Spleen (tissue), 11 donors: ENCODE results near the gene SIDT2. TPM values are rescaled to one million over a fixed set of nuclear protein-coding genes. Genes with fewer than 3 reads are reported as not detected.

Experiments
- DNase-seq: peaks from one replicate; pipeline ENCODE4 v3.0.0-alpha.2; 2020
- H3K27ac ChIP-seq, 8 donors: fragments of 200-600 bp; sonication (generic) in 7 of 8; 1 replicate in 4 of 8; 2 replicates in 4 of 8; pipeline versions ENCODE4 v1.5.0 to v1.8.0; 2016 to 2021; ENCODE audit warnings: inconsistent platforms in 4 of 8, mild to moderate bottlenecking in 4 of 8, moderate library complexity in 1 of 8
- H3K27me3 ChIP-seq, 7 donors: fragments of 200-600 bp; sonication (generic) in 6 of 7; replicated peaks in 1 of 7; 1 replicate in 4 of 7; 2 replicates in 3 of 7; pipeline versions ENCODE4 v1.5.0 to v1.8.0; 2016 to 2021; ENCODE audit warnings: inconsistent platforms in 3 of 7, mild to moderate bottlenecking in 1 of 7
- H3K36me3 ChIP-seq, 6 donors: fragments of 200-600 bp; sonication (generic) in 5 of 6; 1 replicate in 4 of 6; 2 replicates in 2 of 6; pipeline versions ENCODE4 v1.5.0 to v1.8.0; 2016 to 2021; ENCODE audit warnings: inconsistent platforms in 2 of 6
- H3K4me1 ChIP-seq, 6 donors: fragments of 200-600 bp; sonication (generic) in 5 of 6; 1 replicate in 3 of 6; 2 replicates in 3 of 6; pipeline versions ENCODE4 v1.5.0 to v1.8.0; 2016 to 2021; ENCODE audit warnings: inconsistent platforms in 3 of 6
- H3K4me3 ChIP-seq, 8 donors: fragments of 200-600 bp; sonication (generic) in 7 of 8; 1 replicate in 4 of 8; 2 replicates in 4 of 8; pipeline versions ENCODE4 v1.5.0 to v1.8.0; 2016 to 2021; ENCODE audit warnings: inconsistent platforms in 4 of 8, mild to moderate bottlenecking in 4 of 8, moderate library complexity in 2 of 8
- H3K9me3 ChIP-seq, 8 donors: fragments of 200-600 bp; sonication (generic) in 7 of 8; 1 replicate in 4 of 8; 2 replicates in 4 of 8; pipeline versions ENCODE4 v1.5.0 to v1.8.0; 2016 to 2021; ENCODE audit warnings: inconsistent platforms in 4 of 8
- POLR2A ChIP-seq, 3 donors: fragments of 450-650 bp; IDR thresholded peaks; one replicate each; pipeline ENCODE4 v1.5.1; 2017; ENCODE audit warnings: antibody characterized with exemption in 3 of 3, mild to moderate bottlenecking in 1 of 3
- POLR2AphosphoS5 ChIP-seq, 3 donors: sonication (generic); formaldehyde crosslinking; IDR thresholded peaks; one replicate each; pipeline ENCODE4 v1.5.1; 2017; ENCODE audit warnings: antibody characterized with exemption in 3 of 3
- WGBS, 5 donors: extraction: QIAGEN DNeasy Blood & Tissue Kit in 3 of 5; methylation state at CpG; one replicate each; pipeline versions ENCODE4 v1.1.5 to v1.1.7; 2013 to 2018; 5-methylcytosine and 5-hydroxymethylcytosine counted together
- intact Hi-C: fragments of 100-400 bp; cut with DNase I; formaldehyde crosslinking; loops from one replicate; pipeline ENCODE4 v1.15.0; 2023; ENCODE audit warnings: low total_unique reads
- polyA plus RNA-seq, 3 donors: library from polyadenylated mRNA; stranded (reverse); fragments of 200-250 nt; gene quantifications; one replicate each; pipeline ENCODE4 v1.2.1, GENCODE V29; 2013
- total RNA-seq, 7 donors: library from RNA; depleted of rRNA in 3 of 7; stranded (reverse); fragments of >200 nt in 3 of 7; fragmentation: NEBNext Ultra II Directional in 4 of 7; extraction: Animal tissue kit (Norgen Biotek cat#: 25700) in 4 of 7; gene quantifications; one replicate each; pipeline versions ENCODE4 v1.1.0 to v1.2.1, GENCODE V29; 2016 to 2021
- TF ChIP-seq, protein P1 (sequence below), 11 experiments: fragments of 200-600 bp in 7 of 11; fragments of 450-650 bp in 4 of 11; sonication (generic) in 4 of 11; IDR thresholded peaks in 8 of 11; conservative IDR thresholded peaks in 3 of 11; 1 replicate in 7 of 11; 2 replicates in 4 of 11; pipeline versions ENCODE4 v1.4.0 to v1.8.0; 2016 to 2021; ENCODE audit warnings: antibody characterized with exemption in 11 of 11, inconsistent platforms in 4 of 11, mild to moderate bottlenecking in 1 of 11
- donor health status: healthy with polysubstance abuse.
- donor health status: DM: no; HTN: no; CAD: no; lungs with moderate emphysema.
- donor health status: DM: no; HTN: no; CAD: no.
- donor health status: Bipolar disorder and iron deficiency.
- donor health status: healthy.
- donor health status: DM: no; HTN: no; CAD: no.
- donor health status: DM: yes; HTN: yes; CAD: no.

Gene SIDT2
- total and polyA plus RNA-seq, 10 donors: 21.3 to 83.8 (median 51.8) TPM

DNA sequence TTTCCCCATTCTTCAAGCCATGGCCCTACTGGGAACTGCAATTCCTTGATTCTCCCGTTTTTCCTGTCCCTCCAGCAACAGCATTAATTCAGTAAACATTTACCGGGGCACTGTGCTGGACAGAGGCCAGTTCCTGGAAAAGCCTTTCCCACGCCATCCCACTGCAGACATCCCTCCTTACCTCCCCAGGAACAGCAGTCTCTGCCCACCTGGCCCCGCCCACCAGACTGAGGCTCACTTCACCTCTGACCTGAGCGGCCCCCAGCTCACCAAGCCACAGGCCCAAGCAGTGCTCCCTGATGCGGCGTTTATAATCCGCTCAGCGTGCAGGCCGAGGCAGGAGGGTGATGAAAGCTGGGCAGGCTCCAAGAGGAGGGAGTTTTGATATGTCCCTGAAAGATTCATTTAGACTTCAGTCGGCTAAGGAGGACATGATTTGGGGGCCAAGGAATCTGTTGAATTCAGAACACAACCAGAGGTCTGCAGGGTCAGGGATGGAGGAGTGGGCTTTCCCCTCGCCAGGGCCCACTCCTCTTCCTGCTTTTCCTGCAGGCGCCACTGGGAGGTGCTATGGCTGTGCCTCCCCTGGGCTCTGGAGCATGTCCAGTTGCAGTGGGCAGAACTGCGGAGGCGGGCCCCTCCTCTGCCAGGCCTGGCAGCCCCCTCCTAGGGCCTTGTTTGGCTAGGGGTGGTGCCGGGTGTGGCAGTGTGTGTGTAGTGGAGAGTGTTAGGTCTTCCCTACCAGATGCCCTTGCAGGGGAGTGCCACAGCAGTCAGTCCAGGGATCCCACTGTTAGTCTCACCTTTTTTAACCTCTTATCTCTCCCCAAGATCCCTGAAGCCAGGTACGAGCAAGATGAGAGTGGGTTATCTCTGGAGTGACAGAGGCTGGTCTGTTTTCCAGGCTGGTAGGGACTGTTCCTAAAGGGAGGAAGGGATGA is 19.2 kb downstream of the SIDT2 start:
- TF ChIP-seq POLR2AphosphoS5 (IDR thresholded peaks at IDR 0.05) (peak in 2 of 3 donors; percentile 54 to 72), POLR2A (IDR thresholded peaks at IDR 0.05) (no peak)
- TF ChIP-seq, protein P1, sequence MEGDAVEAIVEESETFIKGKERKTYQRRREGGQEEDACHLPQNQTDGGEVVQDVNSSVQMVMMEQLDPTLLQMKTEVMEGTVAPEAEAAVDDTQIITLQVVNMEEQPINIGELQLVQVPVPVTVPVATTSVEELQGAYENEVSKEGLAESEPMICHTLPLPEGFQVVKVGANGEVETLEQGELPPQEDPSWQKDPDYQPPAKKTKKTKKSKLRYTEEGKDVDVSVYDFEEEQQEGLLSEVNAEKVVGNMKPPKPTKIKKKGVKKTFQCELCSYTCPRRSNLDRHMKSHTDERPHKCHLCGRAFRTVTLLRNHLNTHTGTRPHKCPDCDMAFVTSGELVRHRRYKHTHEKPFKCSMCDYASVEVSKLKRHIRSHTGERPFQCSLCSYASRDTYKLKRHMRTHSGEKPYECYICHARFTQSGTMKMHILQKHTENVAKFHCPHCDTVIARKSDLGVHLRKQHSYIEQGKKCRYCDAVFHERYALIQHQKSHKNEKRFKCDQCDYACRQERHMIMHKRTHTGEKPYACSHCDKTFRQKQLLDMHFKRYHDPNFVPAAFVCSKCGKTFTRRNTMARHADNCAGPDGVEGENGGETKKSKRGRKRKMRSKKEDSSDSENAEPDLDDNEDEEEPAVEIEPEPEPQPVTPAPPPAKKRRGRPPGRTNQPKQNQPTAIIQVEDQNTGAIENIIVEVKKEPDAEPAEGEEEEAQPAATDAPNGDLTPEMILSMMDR (IDR thresholded peaks at IDR 0.05 in 8 of 11, conservative IDR thresholded peaks at IDR 0.05 in 3 of 11): peak in 7 of 11 experiments; percentile 26 to 64 (median 36)

DNA sequence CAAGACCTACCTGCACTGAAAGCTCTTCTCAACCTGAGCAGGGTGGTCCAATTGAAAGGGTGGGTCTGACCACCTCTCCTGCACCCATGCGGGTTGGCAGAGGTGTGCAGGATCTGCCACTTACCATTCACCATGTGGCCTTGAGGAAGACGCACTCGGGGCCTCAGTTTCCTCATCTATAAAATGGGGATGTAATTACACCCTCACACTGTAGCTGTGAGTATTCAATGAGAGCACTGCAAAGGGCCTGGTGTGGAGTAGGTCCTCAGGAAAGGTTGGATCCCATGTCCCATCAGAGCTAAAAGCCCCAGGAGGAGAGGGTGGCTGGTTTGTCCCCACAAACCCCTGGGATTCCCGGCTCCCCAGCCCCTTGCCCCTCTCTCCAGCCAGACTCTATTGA is 20.1 kb downstream of the SIDT2 start:
- Histone ChIP-seq H3K27ac (peak overlapping the region in 7 of 8 donors; percentile 37 to 81 (median 73)), H3K36me3 (peaks cover 0 to 72% (median 24%) of the 10 kb centered on the region in 6 donors), H3K27me3 (peaks cover 0 to 5% (median 0%) of the 10 kb centered on the region in 7 donors), H3K4me3 (peak overlapping the region in 4 of 8 donors; percentile 28 to 57 (median 43)), H3K4me1 (peaks cover 0 to 50% (median 9%) of the 10 kb centered on the region in 6 donors), H3K9me3 (no peaks in the 10 kb centered on the region)
- no peak for DNase-seq
- intact Hi-C loops: no loop called here
- TF ChIP-seq, protein P1 (IDR thresholded peaks at IDR 0.05 in 8 of 11, conservative IDR thresholded peaks at IDR 0.05 in 3 of 11): no peak
- TF ChIP-seq POLR2AphosphoS5 (IDR thresholded peaks at IDR 0.05) (no peak), POLR2A (IDR thresholded peaks at IDR 0.05) (no peak)
- WGBS, 5 donors: 75 to 83% (median 80%) methylated on average over 4 of the region's 4 CpGs

More for the DNA sequence above, 19.2 kb downstream of the SIDT2 start:
- Histone ChIP-seq H3K27ac (peak overlapping the region in 7 of 8 donors; percentile 37 to 81 (median 73)), H3K9me3 (no peaks in the 10 kb centered on the region), H3K4me1 (peaks cover 0 to 52% (median 9%) of the 10 kb centered on the region in 6 donors), H3K27me3 (peaks cover 0 to 5% (median 0%) of the 10 kb centered on the region in 7 donors), H3K36me3 (peaks cover 0 to 72% (median 27%) of the 10 kb centered on the region in 6 donors), H3K4me3 (no peak overlapping the region)
- intact Hi-C loops: no loop called here
- DNase-seq: no peak
- 76 to 94% (median 88%) methylated on average over 14 to 17 of the region's 17 CpGs for WGBS, 5 donors

DNA sequence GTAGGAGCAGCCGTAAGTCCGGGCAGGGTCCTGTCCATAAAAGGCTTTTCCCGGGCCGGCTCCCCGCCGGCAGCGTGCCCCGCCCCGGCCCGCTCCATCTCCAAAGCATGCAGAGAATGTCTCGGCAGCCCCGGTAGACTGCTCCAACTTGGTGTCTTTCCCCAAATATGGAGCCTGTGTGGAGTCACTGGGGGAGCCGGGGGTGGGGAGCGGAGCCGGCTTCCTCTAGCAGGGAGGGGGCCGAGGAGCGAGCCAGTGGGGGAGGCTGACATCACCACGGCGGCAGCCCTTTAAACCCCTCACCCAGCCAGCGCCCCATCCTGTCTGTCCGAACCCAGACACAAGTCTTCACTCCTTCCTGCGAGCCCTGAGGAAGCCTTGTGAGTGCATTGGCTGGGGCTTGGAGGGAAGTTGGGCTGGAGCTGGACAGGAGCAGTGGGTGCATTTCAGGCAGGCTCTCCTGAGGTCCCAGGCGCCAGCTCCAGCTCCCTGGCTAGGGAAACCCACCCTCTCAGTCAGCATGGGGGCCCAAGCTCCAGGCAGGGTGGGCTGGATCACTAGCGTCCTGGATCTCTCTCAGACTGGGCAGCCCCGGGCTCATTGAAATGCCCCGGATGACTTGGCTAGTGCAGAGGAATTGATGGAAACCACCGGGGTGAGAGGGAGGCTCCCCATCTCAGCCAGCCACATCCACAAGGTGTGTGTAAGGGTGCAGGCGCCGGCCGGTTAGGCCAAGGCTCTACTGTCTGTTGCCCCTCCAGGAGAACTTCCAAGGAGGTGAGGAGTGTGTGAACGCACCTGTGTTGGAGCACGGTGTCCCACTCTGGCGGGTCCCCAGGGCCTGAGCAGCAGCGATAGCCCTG is 20.7 kb downstream of the SIDT2 start, which contains the start of gene TAGLN:
TAGLN (plus strand) TSS at position 318 of the 863 bp plus-strand sequence. CDS start 3,644 bp downstream, outside the sequence.
- peak within 1 kb of the TSS in 7 of 8 donors; percentile 52 to 81 (median 78) for H3K27ac ChIP-seq

More for the DNA sequence above, 20.7 kb downstream of the SIDT2 start, which contains the start of gene TAGLN:
- Histone ChIP-seq H3K27me3 (peaks cover 0 to 5% (median 0%) of the 10 kb centered on the region in 7 donors), H3K36me3 (peaks cover 0 to 72% (median 26%) of the 10 kb centered on the region in 6 donors), H3K9me3 (no peaks in the 10 kb centered on the region), H3K4me3 (peak within 1 kb of the TSS in 7 of 8 donors; percentile 7 to 57 (median 39)), H3K4me1 (peaks cover 0 to 57% (median 12%) of the 10 kb centered on the region in 6 donors)
- intact Hi-C loops: no loop called here
- no peak for TF ChIP-seq POLR2A (IDR thresholded peaks at IDR 0.05)
- TF ChIP-seq, protein P1 (IDR thresholded peaks at IDR 0.05 in 8 of 11, conservative IDR thresholded peaks at IDR 0.05 in 3 of 11): no peak
- peak; percentile 71 to 89 (median 82) for TF ChIP-seq POLR2AphosphoS5 (IDR thresholded peaks at IDR 0.05)
- no peak for DNase-seq
- WGBS, 5 donors: 44 to 82% (median 51%) methylated on average over 23 to 34 of the region's 34 CpGs
